HEK293T (cell line): Measurements from ENCODE around the gene SLIT2.

ENCODE experiments used
- FOXM1 ChIP-seq: fragments of 450-650 bp; IDR thresholded peaks from 2 replicates; pipeline ENCODE4 v1.6.1; 2017; ENCODE audit warnings: mild to moderate bottlenecking, borderline replicate concordance
- HDGF ChIP-seq: fragments of 450-650 bp; IDR thresholded peaks from 2 replicates; pipeline ENCODE4 v1.6.1; 2017; ENCODE audit warnings: antibody characterized with exemption, borderline replicate concordance
- PKNOX1 ChIP-seq: fragments of 450-650 bp; IDR thresholded peaks from 2 replicates; pipeline ENCODE4 v1.6.1; 2016
- SUZ12 ChIP-seq: fragments of 450-650 bp; IDR thresholded peaks from 2 replicates; pipeline ENCODE4 v1.6.1; 2016; ENCODE audit warnings: mild to moderate bottlenecking
- TARDBP ChIP-seq: fragments of 450-650 bp; IDR thresholded peaks from 2 replicates; pipeline ENCODE4 v1.6.1; 2016
- ZNF384 ChIP-seq: fragments of 450-650 bp; IDR thresholded peaks from 2 replicates; pipeline ENCODE4 v1.6.1; 2016

- TF ChIP-seq TARDBP, result no peak
- TF ChIP-seq PKNOX1, result peak; percentile 63
- no peak for TF ChIP-seq SUZ12
- no peak for TF ChIP-seq HDGF
- no peak for TF ChIP-seq FOXM1
- no peak for TF ChIP-seq ZNF384
Observed at GRCh38 chr4:20298455-20298854, 46.8 kb downstream of the SLIT2 start.
